C4-2B (cell line): ENCODE measurements around the gene NEDD4L.

Experiments
- H3K27ac ChIP-seq: fragments of 450-650 bp; 2 replicates; pipeline ENCODE4 v1.5.1; 2017
- ZFX ChIP-seq: fragments of 450-650 bp; IDR thresholded peaks from 2 replicates; pipeline ENCODE4 v1.6.1; 2017
- TF ChIP-seq, protein P1 (sequence below): fragments of 450-650 bp; conservative IDR thresholded peaks from 2 replicates; pipeline ENCODE4 v1.5.1; 2017; ENCODE audit warnings: mild to moderate bottlenecking

NEDD4L gene

DNA sequence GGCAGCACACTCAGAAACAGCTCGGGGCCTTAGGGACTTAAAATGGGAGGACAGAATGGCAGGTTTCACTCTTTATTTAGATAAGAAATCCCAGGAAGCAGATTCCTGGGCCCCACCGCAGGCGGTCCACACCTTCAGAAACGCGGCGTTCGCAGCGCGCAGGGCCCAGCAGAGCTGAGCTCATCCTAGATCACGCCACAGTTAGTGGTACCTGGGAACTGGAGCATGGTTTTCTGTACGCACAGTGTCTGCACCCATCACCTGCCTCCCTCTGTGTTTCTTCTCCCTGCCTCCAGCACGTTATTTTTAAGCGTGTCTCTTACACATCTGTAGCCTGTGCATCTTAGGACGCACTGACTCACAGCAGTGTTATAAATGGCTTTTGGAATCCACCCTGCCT lies 342.8 kb downstream of the NEDD4L start:
- no peak overlapping the region for H3K27ac ChIP-seq
- TF ChIP-seq ZFX = no peak
- TF ChIP-seq, protein P1, sequence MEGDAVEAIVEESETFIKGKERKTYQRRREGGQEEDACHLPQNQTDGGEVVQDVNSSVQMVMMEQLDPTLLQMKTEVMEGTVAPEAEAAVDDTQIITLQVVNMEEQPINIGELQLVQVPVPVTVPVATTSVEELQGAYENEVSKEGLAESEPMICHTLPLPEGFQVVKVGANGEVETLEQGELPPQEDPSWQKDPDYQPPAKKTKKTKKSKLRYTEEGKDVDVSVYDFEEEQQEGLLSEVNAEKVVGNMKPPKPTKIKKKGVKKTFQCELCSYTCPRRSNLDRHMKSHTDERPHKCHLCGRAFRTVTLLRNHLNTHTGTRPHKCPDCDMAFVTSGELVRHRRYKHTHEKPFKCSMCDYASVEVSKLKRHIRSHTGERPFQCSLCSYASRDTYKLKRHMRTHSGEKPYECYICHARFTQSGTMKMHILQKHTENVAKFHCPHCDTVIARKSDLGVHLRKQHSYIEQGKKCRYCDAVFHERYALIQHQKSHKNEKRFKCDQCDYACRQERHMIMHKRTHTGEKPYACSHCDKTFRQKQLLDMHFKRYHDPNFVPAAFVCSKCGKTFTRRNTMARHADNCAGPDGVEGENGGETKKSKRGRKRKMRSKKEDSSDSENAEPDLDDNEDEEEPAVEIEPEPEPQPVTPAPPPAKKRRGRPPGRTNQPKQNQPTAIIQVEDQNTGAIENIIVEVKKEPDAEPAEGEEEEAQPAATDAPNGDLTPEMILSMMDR = no peak

DNA sequence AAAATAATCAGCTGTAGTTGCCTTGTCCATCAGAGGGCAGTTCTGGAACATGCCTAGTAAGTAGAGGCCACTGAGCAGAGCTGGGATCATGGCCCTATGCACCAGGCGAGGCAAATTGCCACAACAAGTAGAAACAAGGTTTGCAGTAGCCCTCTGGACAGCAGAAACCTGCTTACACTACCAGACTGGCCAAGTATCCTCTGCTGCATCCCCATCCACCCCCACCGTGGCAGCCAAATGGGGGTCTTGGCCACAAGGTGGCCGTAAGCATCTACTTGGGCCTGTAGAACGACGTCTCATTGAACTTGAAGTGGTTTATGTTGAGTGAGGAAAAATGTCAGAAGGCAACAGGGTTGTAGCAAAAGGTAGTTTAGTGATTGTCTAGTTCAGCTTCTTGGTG lies 343.7 kb downstream of the NEDD4L start:
- no peak overlapping the region for H3K27ac ChIP-seq
- no peak for TF ChIP-seq ZFX
- TF ChIP-seq, protein P1 = no peak

DNA sequence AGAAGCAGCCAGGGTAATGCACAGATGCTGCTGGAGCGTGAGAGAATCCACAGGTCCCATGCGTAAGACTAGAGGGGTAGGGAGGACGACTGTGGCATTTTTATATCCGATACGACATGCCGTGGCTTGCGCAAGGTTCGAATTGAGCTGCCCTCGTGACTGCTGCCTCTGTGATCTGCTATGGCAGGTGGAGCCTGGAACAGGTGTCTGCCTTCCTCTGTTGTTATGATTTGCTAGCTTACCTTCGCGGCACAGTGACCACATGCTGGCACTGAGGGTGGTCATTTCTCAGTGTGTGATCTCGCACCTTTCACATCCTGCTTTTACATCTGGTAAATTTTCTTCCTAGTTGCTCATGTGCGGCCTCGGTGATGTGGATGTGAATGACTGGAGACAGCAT lies 344.7 kb downstream of the NEDD4L start:
- TF ChIP-seq, protein P1 = no peak
- H3K27ac ChIP-seq = no peak overlapping the region

DNA sequence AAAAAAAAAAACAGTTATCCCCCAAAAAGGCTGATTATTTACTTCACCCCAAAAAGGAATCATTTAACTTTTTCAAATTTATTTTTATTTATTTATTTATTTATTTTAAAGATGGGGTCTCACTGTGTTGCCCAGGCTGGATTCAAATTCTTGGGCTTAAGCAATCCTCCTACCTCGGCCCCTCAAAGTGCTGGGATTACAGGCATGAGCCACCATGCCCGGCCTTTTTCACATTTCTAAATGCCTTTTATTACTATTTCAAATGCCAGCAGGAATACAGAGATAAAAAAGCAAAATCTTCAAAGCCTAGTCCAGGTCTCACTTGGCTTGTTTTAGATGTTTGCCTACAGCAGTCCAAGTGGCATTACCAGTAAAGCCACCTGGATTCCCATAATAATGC lies 345.7 kb downstream of the NEDD4L start:
- TF ChIP-seq, protein P1 = no peak
- no peak for TF ChIP-seq ZFX
- H3K27ac ChIP-seq = no peak overlapping the region

DNA sequence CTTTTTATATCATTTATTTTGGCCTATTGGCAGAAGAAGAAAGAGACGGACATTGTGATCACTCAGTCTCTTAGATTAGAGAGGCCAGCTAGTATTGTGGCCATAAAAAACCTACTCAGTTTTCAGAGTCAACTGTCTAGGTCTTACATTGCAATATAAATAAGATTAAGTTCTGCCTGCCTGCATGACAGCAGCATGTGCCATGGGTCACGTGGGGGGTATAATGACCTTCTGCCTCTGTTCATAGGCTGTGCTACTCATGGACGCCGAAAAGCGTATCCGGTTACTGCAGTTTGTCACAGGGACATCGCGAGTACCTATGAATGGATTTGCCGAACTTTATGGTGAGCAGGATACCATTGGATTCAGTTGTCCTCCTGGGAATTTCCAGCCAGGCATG lies 346.4 kb downstream of the NEDD4L start:
- H3K27ac ChIP-seq = no peak overlapping the region
- TF ChIP-seq, protein P1 = no peak
- no peak for TF ChIP-seq ZFX

DNA sequence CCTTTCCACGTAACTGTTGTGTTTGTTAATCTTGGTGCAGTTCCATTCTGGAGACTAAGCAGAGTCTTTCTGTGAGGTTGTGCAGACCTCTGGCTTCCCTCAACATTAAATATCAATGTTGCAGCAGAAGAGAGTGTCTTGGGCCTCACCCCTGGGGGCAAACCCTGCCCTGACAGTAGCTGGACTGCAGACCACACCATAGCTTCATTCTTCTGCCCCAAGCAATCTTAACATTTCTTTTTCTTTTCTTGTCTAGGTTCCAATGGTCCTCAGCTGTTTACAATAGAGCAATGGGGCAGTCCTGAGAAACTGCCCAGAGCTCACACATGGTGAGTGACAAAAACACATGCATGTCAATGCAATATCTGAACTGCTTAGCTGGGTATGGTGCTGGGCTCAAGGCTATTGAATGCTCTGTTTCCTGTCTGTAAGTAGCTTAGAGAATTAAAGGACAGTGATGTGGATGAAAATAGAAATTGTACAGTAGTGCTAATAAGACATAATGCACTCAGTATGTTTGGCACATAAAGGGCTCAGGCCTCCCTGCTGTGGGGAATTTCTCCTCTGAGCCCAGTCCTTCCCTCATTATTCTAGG lies 347.3 kb downstream of the NEDD4L start:
- no peak for TF ChIP-seq ZFX
- TF ChIP-seq, protein P1 = no peak
- no peak overlapping the region for H3K27ac ChIP-seq

DNA sequence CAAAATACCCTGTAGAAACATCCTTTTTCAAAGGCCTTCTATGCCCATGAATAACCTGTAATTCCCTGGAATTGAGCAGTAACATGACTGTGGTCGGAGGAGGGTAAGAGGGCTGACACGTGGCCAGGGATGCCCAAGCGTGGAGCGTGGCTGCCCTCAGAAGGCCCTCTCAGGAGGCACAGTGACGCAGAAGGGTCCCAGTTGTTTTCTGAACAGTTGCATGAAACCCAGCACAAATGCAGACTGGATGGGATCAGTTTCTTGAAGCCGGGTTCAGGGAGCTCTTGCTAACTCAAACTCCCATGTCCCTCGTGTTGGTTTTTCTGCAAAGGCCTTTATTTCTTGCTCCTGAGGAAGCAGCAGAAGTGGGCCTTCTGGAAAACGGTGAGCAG lies 347.9 kb downstream of the NEDD4L start:
- no peak overlapping the region for H3K27ac ChIP-seq
- TF ChIP-seq ZFX = no peak
- TF ChIP-seq, protein P1 = no peak
